HepG2 (cell line): ENCODE results near the gene CRIM1. TPM values are rescaled to one million over a fixed set of nuclear protein-coding genes. Genes with fewer than 3 reads are reported as not detected.

Experiments
- ARHGAP35 ChIP-seq: sonication (generic); formaldehyde crosslinking; IDR thresholded peaks from 2 replicates; pipeline ENCODE4 v1.9.0; 2022; ENCODE audit warnings: mild to moderate bottlenecking, inconsistent platforms, moderate library complexity, missing genetic modification reagents, borderline replicate concordance
- ARNT2 ChIP-seq: sonication (generic); formaldehyde crosslinking; IDR thresholded peaks from 2 replicates; pipeline ENCODE4 v1.8.0; 2022; ENCODE audit warnings: mild to moderate bottlenecking, low read depth, missing genetic modification reagents, moderate library complexity
- HNRNPL ChIP-seq: fragments of 200-400 bp; formaldehyde crosslinking; IDR thresholded peaks from 2 replicates; pipeline ENCODE4 v1.6.1; 2017; ENCODE audit warnings: mild to moderate bottlenecking, low read depth, low read length
- JUND ChIP-seq: sonication (generic); formaldehyde crosslinking; IDR thresholded peaks from 2 replicates; pipeline ENCODE4 v1.8.0; 2022; ENCODE audit warnings: mild to moderate bottlenecking, missing genetic modification reagents
- NCOA1 ChIP-seq: sonication (generic); formaldehyde crosslinking; IDR thresholded peaks from 2 replicates; pipeline ENCODE4 v1.9.0; 2021; ENCODE audit warnings: missing genetic modification reagents
- NR1H2 ChIP-seq: sonication (generic); formaldehyde crosslinking; IDR thresholded peaks from 2 replicates; pipeline ENCODE4 v1.8.1; 2022; ENCODE audit warnings: low read depth, missing genetic modification reagents, borderline replicate concordance
- SATB2 ChIP-seq: sonication (generic); formaldehyde crosslinking; IDR thresholded peaks from 2 replicates; pipeline ENCODE4 v1.5.0; 2020; ENCODE audit warnings: missing genetic modification reagents
- SMAD3 ChIP-seq: sonication (generic); formaldehyde crosslinking; IDR thresholded peaks from 2 replicates; pipeline ENCODE4 v1.4.0; 2020; ENCODE audit warnings: missing genetic modification reagents
- SUZ12 ChIP-seq: fragments of 150-350 bp; IDR thresholded peaks from 2 replicates; pipeline ENCODE4 v1.6.1; 2014; ENCODE audit warnings: low read depth, low read length
- TSC22D2 ChIP-seq: sonication (generic); formaldehyde crosslinking; IDR thresholded peaks from 2 replicates; pipeline ENCODE4 v1.5.1; 2020; ENCODE audit warnings: missing genetic modification reagents, mild to moderate bottlenecking, borderline replicate concordance
- ZNF780A ChIP-seq: sonication (generic); formaldehyde crosslinking; IDR thresholded peaks from 2 replicates; pipeline ENCODE4 v1.8.0; 2022; ENCODE audit warnings: mild to moderate bottlenecking, missing genetic modification reagents, moderate library complexity
- ZSCAN31 ChIP-seq: sonication (generic); formaldehyde crosslinking; IDR thresholded peaks from 2 replicates; pipeline ENCODE4 v1.5.0; 2020; ENCODE audit warnings: low read depth, mild to moderate bottlenecking, missing genetic modification reagents
- polyA plus RNA-seq, 8 experiments: library from polyadenylated mRNA; depleted of rRNA in 3 of 8; stranded (reverse) in 7 of 8; unstranded in 1 of 8; fragments of >200 nt; fragmentation: Illumina TruSeq in 4 of 8; extraction: Trizol in 4 of 8; gene quantifications; 2 replicates each; pipeline versions ENCODE4 v1.2.1 to v1.2.3, GENCODE V29; 2011 to 2016; ENCODE audit warnings: low read depth in 4 of 8, missing spikeins in 1 of 8, mixed read lengths in 1 of 8; ENCODE audit not compliant: insufficient read depth in 1 of 8
- total RNA-seq, 5 experiments: library from RNA; depleted of rRNA; stranded (reverse); fragments of >200 nt; fragmentation: Illumina TruSeq; extraction: Trizol; gene quantifications; 2 replicates each; pipeline ENCODE4 v1.2.3, GENCODE V29; 2016; ENCODE audit warnings: low read depth in 1 of 5
- TF ChIP-seq, protein P1 (sequence below), 2 experiments: sonication (generic) in 1 of 2; formaldehyde crosslinking in 1 of 2; IDR thresholded peaks; 2 replicates each; pipeline versions ENCODE4 v1.4.0 to v1.6.1; 2018 to 2020; ENCODE audit warnings: missing genetic modification reagents in 2 of 2, borderline replicate concordance in 1 of 2, low read depth in 1 of 2, mild to moderate bottlenecking in 1 of 2, missing biosample characterization in 1 of 2
- TF ChIP-seq, protein P2 (sequence below): sonication (generic); formaldehyde crosslinking; IDR thresholded peaks from 2 replicates; pipeline ENCODE4 v1.4.0; 2020; ENCODE audit warnings: missing genetic modification reagents, mild to moderate bottlenecking, borderline replicate concordance
- TF ChIP-seq, protein P3 (sequence below): sonication (generic); formaldehyde crosslinking; IDR thresholded peaks from 2 replicates; pipeline ENCODE4 v1.5.0; 2020; ENCODE audit warnings: mild to moderate bottlenecking, missing genetic modification reagents, borderline replicate concordance

CRIM1 gene
- total and polyA plus RNA-seq, 2 of the 13 experiments (the other 11 are each of a cell fraction or from before 2014, with no cell fraction given): 39.1 to 69.9 TPM

DNA sequence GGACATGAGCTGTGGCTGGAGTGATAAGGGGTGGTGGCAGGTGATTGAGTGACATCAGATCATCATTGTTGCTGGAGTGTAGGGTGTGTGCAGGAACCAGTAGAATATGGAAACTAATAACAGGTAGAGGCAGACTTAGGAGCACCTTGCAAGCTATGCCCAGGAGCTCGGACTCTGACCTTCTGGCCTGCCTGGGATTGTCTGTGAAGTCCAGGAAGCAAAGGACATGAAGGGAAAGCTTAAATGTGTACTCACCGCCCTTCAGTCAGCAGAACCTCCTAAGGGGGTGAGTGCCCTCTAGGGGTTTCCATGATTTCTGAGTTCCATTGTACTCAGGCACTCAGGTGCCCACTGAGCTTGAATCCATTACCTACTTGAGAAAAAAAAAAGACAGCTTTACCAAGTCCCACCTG lies 104.2 kb downstream of the CRIM1 start (continued):
- TF ChIP-seq ZSCAN31 (CRISPR knock-in tag) (no peak), HNRNPL (no peak), NCOA1 (CRISPR knock-in tag) (no peak), NR1H2 (CRISPR knock-in tag) (no peak), JUND (no peak), ARHGAP35 (CRISPR knock-in tag) (no peak), ARNT2 (CRISPR knock-in tag) (no peak), SATB2 (no peak), SMAD3 (CRISPR knock-in tag) (no peak), TSC22D2 (peak; percentile 44; the same call in 1 of the 2 replicates), ZNF780A (no peak), SUZ12 (no peak)
- TF ChIP-seq, protein P1, sequence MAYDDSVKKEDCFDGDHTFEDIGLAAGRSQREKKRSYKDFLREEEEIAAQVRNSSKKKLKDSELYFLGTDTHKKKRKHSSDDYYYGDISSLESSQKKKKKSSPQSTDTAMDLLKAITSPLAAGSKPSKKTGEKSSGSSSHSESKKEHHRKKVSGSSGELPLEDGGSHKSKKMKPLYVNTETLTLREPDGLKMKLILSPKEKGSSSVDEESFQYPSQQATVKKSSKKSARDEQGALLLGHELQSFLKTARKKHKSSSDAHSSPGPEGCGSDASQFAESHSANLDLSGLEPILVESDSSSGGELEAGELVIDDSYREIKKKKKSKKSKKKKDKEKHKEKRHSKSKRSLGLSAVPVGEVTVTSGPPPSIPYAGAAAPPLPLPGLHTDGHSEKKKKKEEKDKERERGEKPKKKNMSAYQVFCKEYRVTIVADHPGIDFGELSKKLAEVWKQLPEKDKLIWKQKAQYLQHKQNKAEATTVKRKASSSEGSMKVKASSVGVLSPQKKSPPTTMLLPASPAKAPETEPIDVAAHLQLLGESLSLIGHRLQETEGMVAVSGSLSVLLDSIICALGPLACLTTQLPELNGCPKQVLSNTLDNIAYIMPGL (CRISPR knock-in tag; IDR thresholded peaks at IDR 0.05; ENCODE audit: borderline replicate concordance in 1 of 2, low read depth in 1 of 2): peak in 1 of 2 experiments; percentile 85; a peak in 2 of 4 replicates
- TF ChIP-seq, protein P2, sequence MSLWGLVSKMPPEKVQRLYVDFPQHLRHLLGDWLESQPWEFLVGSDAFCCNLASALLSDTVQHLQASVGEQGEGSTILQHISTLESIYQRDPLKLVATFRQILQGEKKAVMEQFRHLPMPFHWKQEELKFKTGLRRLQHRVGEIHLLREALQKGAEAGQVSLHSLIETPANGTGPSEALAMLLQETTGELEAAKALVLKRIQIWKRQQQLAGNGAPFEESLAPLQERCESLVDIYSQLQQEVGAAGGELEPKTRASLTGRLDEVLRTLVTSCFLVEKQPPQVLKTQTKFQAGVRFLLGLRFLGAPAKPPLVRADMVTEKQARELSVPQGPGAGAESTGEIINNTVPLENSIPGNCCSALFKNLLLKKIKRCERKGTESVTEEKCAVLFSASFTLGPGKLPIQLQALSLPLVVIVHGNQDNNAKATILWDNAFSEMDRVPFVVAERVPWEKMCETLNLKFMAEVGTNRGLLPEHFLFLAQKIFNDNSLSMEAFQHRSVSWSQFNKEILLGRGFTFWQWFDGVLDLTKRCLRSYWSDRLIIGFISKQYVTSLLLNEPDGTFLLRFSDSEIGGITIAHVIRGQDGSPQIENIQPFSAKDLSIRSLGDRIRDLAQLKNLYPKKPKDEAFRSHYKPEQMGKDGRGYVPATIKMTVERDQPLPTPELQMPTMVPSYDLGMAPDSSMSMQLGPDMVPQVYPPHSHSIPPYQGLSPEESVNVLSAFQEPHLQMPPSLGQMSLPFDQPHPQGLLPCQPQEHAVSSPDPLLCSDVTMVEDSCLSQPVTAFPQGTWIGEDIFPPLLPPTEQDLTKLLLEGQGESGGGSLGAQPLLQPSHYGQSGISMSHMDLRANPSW: no peak
- TF ChIP-seq, protein P3, sequence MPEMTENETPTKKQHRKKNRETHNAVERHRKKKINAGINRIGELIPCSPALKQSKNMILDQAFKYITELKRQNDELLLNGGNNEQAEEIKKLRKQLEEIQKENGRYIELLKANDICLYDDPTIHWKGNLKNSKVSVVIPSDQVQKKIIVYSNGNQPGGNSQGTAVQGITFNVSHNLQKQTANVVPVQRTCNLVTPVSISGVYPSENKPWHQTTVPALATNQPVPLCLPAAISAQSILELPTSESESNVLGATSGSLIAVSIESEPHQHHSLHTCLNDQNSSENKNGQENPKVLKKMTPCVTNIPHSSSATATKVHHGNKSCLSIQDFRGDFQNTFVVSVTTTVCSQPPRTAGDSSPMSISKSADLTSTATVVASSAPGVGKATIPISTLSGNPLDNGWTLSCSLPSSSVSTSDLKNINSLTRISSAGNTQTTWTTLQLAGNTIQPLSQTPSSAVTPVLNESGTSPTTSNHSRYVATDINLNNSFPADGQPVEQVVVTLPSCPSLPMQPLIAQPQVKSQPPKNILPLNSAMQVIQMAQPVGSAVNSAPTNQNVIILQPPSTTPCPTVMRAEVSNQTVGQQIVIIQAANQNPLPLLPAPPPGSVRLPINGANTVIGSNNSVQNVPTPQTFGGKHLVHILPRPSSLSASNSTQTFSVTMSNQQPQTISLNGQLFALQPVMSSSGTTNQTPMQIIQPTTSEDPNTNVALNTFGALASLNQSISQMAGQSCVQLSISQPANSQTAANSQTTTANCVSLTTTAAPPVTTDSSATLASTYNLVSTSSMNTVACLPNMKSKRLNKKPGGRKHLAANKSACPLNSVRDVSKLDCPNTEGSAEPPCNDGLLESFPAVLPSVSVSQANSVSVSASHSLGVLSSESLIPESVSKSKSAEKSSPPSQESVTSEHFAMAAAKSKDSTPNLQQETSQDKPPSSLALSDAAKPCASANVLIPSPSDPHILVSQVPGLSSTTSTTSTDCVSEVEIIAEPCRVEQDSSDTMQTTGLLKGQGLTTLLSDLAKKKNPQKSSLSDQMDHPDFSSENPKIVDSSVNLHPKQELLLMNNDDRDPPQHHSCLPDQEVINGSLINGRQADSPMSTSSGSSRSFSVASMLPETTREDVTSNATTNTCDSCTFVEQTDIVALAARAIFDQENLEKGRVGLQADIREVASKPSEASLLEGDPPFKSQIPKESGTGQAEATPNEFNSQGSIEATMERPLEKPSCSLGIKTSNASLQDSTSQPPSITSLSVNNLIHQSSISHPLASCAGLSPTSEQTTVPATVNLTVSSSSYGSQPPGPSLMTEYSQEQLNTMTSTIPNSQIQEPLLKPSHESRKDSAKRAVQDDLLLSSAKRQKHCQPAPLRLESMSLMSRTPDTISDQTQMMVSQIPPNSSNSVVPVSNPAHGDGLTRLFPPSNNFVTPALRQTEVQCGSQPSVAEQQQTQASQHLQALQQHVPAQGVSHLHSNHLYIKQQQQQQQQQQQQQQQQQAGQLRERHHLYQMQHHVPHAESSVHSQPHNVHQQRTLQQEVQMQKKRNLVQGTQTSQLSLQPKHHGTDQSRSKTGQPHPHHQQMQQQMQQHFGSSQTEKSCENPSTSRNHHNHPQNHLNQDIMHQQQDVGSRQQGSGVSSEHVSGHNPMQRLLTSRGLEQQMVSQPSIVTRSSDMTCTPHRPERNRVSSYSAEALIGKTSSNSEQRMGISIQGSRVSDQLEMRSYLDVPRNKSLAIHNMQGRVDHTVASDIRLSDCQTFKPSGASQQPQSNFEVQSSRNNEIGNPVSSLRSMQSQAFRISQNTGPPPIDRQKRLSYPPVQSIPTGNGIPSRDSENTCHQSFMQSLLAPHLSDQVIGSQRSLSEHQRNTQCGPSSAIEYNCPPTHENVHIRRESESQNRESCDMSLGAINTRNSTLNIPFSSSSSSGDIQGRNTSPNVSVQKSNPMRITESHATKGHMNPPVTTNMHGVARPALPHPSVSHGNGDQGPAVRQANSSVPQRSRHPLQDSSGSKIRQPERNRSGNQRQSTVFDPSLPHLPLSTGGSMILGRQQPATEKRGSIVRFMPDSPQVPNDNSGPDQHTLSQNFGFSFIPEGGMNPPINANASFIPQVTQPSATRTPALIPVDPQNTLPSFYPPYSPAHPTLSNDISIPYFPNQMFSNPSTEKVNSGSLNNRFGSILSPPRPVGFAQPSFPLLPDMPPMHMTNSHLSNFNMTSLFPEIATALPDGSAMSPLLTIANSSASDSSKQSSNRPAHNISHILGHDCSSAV (CRISPR knock-in tag): no peak
